ENCODE results near the gene CXADR.

Gene CXADR

GRCh38 chr21:17602874-17603273, 90.0 kb downstream of the CXADR start:
- no peak overlapping the region for H3K4me3 ChIP-seq (ENCODE audit: low read depth, low read length)
- no peak for TF ChIP-seq CTCF (IDR thresholded peaks at IDR 0.05; ENCODE audit: borderline replicate concordance, insufficient read depth, low read depth, low read length)

- H3K4me3 ChIP-seq (ENCODE audit: low read depth, low read length) = no peak overlapping the region
- no peak for TF ChIP-seq CTCF (IDR thresholded peaks at IDR 0.05; ENCODE audit: borderline replicate concordance, insufficient read depth, low read depth, low read length)
Measured at GRCh38 chr21:17607684-17608083, 94.8 kb downstream of the CXADR start.

- TF ChIP-seq CTCF (IDR thresholded peaks at IDR 0.05; ENCODE audit: borderline replicate concordance, insufficient read depth, low read depth, low read length) = no peak
- H3K4me3 ChIP-seq (ENCODE audit: low read depth, low read length) = no peak overlapping the region
Measured at GRCh38 chr21:17609681-17610080, 96.8 kb downstream of the CXADR start.

GRCh38 chr21:17610911-17611310, 98.1 kb downstream of the CXADR start:
- peak overlapping the region; percentile 90 for H3K4me3 ChIP-seq (ENCODE audit: low read depth, low read length)
- no peak for TF ChIP-seq CTCF (IDR thresholded peaks at IDR 0.05; ENCODE audit: borderline replicate concordance, insufficient read depth, low read depth, low read length)

- peak overlapping the region; percentile 90 for H3K4me3 ChIP-seq (ENCODE audit: low read depth, low read length)
- no peak for TF ChIP-seq CTCF (IDR thresholded peaks at IDR 0.05; ENCODE audit: borderline replicate concordance, insufficient read depth, low read depth, low read length)
Measured at GRCh38 chr21:17611414-17612022, 98.7 kb downstream of the CXADR start.

GRCh38 chr21:17612023-17612564, 99.3 kb downstream of the CXADR start:
- no peak for TF ChIP-seq CTCF (IDR thresholded peaks at IDR 0.05; ENCODE audit: borderline replicate concordance, insufficient read depth, low read depth, low read length)
- H3K4me3 ChIP-seq (ENCODE audit: low read depth, low read length) = peak overlapping the region; percentile 90

GRCh38 chr21:17612565-17613241, 99.9 kb downstream of the CXADR start, which contains the start of gene BTG3:
Gene BTG3 (minus strand): TSS chr21:17612901. CDS start chr21:17609144, 3,757 bp downstream.
- H3K4me3 ChIP-seq (ENCODE audit: low read depth, low read length) = peak within 1 kb of the TSS; percentile 90
- no peak for TF ChIP-seq CTCF (IDR thresholded peaks at IDR 0.05; ENCODE audit: borderline replicate concordance, insufficient read depth, low read depth, low read length)

Data from GM12875 (cell line).